T-helper 22 cell (primary cell): ENCODE data around the gene S100A10.

Experiments
- DNase-seq: peaks from one replicate; pipeline ENCODE4 v3.0.0-alpha.2; 2020; ENCODE audit warnings: low read depth

S100A10 gene

GRCh38 chr1:151964510-151964909 is 29.1 kb downstream of the S100A10 start:
- DNase-seq: no peak

- no peak for DNase-seq
Measured at GRCh38 chr1:151963288-151963687, 30.4 kb downstream of the S100A10 start.

GRCh38 chr1:151961833-151962232 is 31.8 kb downstream of the S100A10 start:
- DNase-seq: no peak

- DNase-seq: no peak
Measured at GRCh38 chr1:151960780-151961513, 32.7 kb downstream of the S100A10 start.

- no peak for DNase-seq
Measured at GRCh38 chr1:151958959-151959358, 34.7 kb downstream of the S100A10 start.

GRCh38 chr1:151956957-151957497 is 36.6 kb downstream of the S100A10 start:
- no peak for DNase-seq

GRCh38 chr1:151953409-151954094 is 40.1 kb downstream of the S100A10 start:
- no peak for DNase-seq

- no peak for DNase-seq
Measured at GRCh38 chr1:151952811-151953210, 40.8 kb downstream of the S100A10 start.

GRCh38 chr1:151949371-151950193 is 44.1 kb downstream of the S100A10 start:
- no peak for DNase-seq

- no peak for DNase-seq
Measured at GRCh38 chr1:151948506-151948905, 45.2 kb downstream of the S100A10 start.

GRCh38 chr1:151947140-151947539 is 46.5 kb downstream of the S100A10 start:
- DNase-seq: no peak

- peak; percentile 90 for DNase-seq
Measured at GRCh38 chr1:151945725-151946722, 47.6 kb downstream of the S100A10 start.

- no peak for DNase-seq
Measured at GRCh38 chr1:151944857-151945575, 48.6 kb downstream of the S100A10 start.

- DNase-seq: no peak
Measured at GRCh38 chr1:151944126-151944856, 49.4 kb downstream of the S100A10 start.

GRCh38 chr1:151943591-151943990 is 50.1 kb downstream of the S100A10 start:
- no peak for DNase-seq

GRCh38 chr1:151942882-151943281 is 50.8 kb downstream of the S100A10 start:
- no peak for DNase-seq

- no peak for DNase-seq
Measured at GRCh38 chr1:151940541-151940940, 53.1 kb downstream of the S100A10 start.

- DNase-seq: no peak
Measured at GRCh38 chr1:151939779-151940178, 53.9 kb downstream of the S100A10 start.

GRCh38 chr1:151939141-151939540 is 54.5 kb downstream of the S100A10 start:
- no peak for DNase-seq

- DNase-seq: no peak
Measured at GRCh38 chr1:151936653-151937052, 57.0 kb downstream of the S100A10 start.
